ENCODE measurements around the gene APBA1.

The APBA1 gene

GRCh38 chr9:69516353-69517322, 155.5 kb downstream of the APBA1 start:
- no peak for DNase-seq

GRCh38 chr9:69515810-69516209, 156.4 kb downstream of the APBA1 start:
- no peak for DNase-seq

DNA sequence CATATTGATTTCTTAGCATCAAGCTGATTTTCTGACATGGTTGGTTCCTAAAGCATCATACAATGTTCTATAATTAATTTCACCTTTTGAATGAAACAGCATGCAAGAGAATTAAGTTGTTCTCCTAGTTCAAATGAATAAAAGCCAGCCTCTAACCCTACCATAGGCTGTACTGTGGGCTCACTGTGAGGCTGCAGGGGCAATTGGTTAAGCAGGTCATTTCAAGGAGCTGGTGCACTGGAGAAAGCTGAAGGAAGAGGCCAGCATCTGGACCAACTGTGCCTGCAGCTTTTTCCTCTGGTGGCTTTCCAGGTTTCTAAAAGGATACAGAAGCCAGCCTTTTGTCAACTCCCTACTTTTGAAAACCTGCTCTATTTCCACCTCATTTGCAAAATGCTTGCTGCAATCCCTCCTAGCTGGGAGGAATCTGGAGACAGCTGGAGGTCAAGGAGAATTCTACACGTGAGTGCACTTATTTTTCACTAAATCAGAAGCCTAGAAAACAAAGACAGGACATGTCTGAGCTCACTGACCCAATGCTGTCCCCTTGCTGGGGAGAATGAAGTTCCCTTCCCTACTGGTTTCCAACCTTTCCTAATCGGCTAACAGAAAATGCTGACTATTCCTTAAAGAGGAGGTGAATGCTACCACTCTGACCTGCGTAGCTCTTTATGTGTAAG, 158.9 kb downstream of the APBA1 start:
- DNase-seq = no peak

DNA sequence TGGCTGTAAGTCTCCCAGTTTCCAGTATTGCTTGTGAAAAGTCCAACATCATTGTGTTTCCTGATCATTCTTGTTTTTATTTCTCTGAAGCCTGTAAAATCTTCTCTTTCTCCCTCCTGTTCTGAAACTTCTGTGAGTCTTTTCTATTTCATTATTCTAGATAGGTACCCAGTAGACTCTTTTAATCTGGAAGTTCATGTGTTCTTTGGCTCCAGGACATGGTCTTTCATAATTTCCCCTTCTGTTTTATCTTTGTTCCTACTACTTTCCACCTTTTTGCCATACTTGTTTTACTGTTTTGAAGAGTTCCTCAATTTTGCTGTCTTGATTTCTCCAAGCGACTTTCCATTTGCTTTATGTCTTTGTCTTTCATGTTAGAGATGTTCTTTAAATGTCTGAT, 168.1 kb downstream of the APBA1 start:
- no peak for DNase-seq

- no peak for DNase-seq
Measured at GRCh38 chr9:69502671-69503301, 169.4 kb downstream of the APBA1 start.

DNA sequence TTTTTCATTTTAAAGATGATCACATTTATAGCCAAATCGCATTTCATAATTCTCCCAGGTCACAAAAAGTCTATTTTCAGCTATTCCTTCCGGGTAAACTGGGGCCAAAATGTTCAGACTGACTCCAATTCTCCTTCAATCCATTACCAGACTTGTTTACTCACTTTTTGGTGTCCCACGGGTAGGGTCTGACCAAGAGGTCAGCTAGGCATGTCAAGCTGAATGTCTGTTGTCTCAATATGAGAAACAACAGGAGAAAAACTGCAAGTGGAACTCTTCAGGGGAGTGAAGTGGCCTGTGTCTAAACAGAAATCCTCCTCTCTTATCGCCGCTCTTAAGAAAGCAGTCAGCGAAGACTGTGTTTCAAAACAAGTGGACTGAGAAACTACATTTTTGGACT, 171.3 kb downstream of the APBA1 start:
- no peak for DNase-seq

- DNase-seq = no peak
Measured at GRCh38 chr9:69499959-69500358, 172.2 kb downstream of the APBA1 start.

DNA sequence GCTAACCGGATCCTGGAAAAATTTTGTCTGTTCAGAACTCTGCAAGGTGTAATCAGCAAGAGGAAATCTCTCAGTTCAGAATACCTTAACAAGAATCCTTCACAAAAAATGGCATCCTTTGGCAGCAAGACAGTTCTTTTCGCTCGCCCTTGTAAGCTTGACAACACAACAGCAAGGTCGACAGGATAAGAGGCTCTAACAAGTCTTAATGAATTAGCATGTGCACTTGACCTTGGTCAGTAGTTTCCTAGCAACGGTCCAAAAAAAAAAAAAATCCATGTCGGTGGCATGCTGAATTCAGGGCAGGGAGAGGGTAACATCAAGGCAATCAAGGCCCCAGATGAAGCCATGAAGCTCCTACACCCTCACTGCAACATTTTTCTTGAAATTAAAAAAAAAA, 172.8 kb downstream of the APBA1 start:
- no peak for DNase-seq

GRCh38 chr9:69498470-69498869, 173.7 kb downstream of the APBA1 start:
- no peak for DNase-seq

- DNase-seq = no peak
Measured at GRCh38 chr9:69497816-69498215, 174.4 kb downstream of the APBA1 start.

GRCh38 chr9:69496846-69497450, 175.2 kb downstream of the APBA1 start:
- no peak for DNase-seq

GRCh38 chr9:69495296-69495695, 176.9 kb downstream of the APBA1 start:
- no peak for DNase-seq

DNA sequence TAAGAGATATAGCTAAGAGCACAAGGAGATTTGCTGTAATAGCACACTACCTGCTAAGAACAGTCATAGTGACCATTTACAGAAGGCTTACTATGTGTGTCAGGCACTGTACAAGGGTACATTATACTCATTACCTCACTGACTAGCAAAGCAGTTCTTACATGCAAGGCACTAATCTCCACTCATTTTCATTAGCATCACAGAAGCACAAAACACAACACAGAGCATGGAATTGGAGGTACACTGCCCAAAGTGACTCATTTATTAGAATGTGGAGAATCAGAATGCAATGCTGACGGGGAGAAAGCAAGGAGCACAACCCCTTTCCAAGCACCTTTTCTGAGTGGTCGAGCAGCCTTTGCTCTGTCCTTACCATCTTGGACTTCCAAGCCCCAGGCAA, 177.4 kb downstream of the APBA1 start:
- DNase-seq = no peak

GRCh38 chr9:69494208-69494607, 178.0 kb downstream of the APBA1 start:
- no peak for DNase-seq

DNA sequence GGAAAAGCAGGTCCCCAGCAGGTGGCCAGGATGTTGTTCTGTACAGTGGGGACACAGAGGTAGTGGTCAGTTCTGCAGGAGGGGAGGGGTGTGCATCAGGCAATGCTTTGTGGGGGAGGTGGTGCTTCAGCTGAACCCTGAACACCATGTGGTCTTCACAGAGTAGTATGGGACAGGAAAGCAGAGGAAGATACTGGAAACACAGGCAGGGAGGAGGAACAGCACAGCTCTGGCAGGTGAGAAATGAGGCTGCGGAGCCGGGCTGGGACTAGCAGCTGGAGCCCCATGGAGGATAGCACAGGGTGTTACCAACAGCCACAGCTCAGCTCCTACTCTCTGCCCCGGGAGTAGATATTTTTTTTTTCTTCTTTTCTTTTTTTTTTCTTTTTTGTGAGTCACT, 185.7 kb downstream of the APBA1 start:
- DNase-seq = no peak

DNA sequence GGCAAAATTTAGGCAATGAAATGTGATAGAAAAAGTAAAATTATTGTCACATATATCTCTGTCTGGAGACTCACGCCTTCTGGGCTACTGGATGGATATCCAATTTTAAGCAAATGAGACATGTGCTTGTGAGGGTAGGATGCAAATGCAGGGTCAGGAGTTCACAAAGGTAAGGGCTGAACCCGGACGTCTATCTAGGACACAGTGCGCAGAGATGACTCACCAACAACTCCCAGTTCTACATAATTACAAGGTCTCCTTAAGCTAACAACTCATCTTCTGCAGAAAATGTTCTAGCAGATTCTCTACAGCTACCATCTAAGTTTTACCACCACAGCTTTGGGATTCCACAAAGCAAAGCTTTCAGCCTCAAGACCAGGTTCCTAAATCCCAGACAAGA, 186.7 kb downstream of the APBA1 start:
- DNase-seq = no peak

DNA sequence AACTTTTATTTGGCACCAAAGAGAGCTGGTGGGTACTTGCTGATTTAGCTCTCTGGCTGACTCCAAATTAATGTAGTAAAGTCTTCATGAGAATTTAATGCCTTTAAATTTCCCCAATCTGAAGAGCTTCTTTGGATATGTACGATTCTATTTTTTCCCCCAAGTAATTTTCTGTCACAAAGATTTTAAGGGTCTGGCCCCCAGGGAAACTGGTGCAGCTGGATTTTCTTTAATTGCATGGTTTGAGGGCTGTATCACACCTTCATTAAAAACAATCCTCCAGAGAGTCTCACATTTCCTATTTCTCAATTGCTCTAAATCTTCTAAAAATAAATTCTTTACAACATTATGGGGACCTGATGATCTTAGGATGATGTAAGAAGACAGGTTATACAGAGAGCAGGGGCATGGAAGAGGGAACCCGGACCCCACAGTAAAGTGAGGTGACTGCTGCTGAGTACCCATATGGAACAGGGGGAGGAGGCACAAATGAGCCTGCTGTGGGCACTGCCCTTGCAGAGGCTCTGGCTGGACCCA, 188.2 kb downstream of the APBA1 start:
- DNase-seq = no peak

DNA sequence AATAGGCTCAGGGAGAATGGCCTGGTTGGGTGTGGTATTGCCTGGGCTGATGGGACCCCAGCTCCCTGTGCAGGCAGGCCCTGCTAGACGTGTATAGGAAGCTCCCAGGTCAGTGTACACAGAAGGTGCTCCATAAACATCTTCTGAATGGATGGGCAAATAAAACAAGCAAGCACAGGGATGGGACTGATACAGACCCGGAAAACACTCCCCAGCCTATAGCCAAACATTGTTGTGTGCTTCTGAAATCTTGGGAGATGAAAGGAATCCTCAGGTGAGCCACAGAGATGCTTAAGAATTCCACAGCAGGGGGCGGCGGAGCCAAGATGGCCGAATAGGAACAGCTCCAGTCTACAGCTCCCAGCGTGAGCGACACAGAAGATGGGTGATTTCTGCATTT, 195.4 kb downstream of the APBA1 start:
- DNase-seq = no peak

DNA sequence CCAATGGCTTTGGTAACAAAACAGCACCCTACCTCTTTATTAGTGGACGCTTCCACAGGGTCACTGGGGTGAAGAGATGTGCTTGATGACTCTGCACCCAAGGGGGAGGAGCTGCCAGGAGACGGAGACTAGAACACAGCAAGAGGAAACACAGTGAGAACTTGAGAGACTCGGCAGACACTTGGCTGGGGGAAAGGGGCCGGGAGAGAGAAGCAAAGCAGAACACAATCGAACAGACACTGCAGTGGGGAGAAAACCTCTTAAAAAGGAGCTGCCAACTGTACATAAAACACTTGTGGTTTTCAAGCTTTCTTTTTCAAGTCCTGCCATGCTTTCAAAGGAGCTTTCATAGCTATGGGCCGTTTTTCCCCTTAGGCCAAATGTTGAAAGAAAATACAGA, 196.2 kb downstream of the APBA1 start:
- DNase-seq = no peak

DNA sequence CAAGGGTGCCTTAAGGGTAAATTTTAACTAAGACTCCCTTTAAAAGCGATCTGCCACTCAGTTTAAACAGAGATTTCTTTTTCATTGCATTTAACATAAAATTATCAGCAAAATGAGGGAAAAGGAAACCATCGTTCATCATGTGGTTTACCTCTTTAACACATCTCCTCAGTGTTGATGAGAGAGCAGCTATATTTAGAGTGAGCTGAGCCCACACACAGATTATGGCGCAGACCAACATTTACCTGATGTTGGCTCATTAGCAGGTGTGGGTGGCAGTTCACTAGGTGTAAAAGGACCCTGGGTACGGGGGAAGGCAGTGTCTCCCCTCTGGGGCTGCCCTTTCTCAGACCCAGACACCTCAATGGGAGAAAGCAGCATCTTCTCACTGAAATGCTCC, 197.3 kb downstream of the APBA1 start:
- no peak for DNase-seq

DNA sequence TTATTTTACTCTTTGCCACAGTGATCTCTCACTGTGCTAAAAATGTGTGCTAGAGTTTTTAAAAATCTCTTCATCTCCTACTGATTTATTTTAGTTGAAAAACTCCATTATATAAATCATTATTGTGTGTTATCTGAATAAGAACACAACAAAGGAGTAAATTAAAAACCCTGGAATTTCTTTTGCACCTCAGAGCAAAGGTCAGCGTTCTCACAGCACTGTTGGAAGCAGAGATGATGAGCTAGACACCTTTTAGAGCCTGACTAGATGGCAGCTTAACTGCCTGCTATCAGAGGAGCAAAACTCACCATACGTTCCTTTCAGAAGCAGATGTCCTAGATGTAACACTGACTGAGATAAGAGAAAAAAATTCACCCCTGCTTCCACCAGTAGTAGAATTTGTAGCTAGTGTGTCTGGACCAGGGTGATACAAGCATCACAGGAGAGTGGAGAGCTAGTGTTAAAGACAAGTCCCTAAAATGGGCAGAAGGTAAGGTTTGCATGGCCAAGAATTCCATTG, 200.0 kb downstream of the APBA1 start:
- DNase-seq = no peak

GRCh38 chr9:69471433-69471832, 200.7 kb downstream of the APBA1 start:
- DNase-seq = no peak

Data from suppressor macrophage (primary cell).